Ectodermal cell (in vitro differentiated cells): ENCODE results near the gene IAH1.
"Not testable (repeated sequence)": the region's sequence is repeated elsewhere in the genome, so short reads cannot be mapped to it uniquely, and the experiment has no call there.

Experiments
- H3K27ac ChIP-seq: 2 replicates; pipeline ENCODE4 v1.7.0; 2013; ENCODE audit warnings: mild to moderate bottlenecking, low read depth, low read length; ENCODE audit not compliant: insufficient read depth, poor library complexity, severe bottlenecking
- H3K27me3 ChIP-seq: 2 replicates; pipeline ENCODE4 v1.7.0; 2013; ENCODE audit warnings: mild to moderate bottlenecking, low read length; ENCODE audit not compliant: insufficient read depth, control insufficient read depth, poor library complexity, severe bottlenecking
- H3K36me3 ChIP-seq: one replicate; pipeline ENCODE4 v1.7.0; 2013; ENCODE audit warnings: low read length; ENCODE audit not compliant: control insufficient read depth, insufficient read depth
- H3K4me1 ChIP-seq: one replicate; pipeline ENCODE4 v1.7.0; 2013; ENCODE audit warnings: low read length; ENCODE audit not compliant: control insufficient read depth, insufficient read depth
- H3K4me3 ChIP-seq: 2 replicates; pipeline ENCODE4 v1.7.0; 2013; ENCODE audit warnings: low read depth, low read length, control low read depth; ENCODE audit not compliant: insufficient read depth
- H3K9me3 ChIP-seq: 2 replicates; pipeline ENCODE4 v1.7.0; 2013; ENCODE audit warnings: mild to moderate bottlenecking, low read length, moderate library complexity; ENCODE audit not compliant: control insufficient read depth
- WGBS, 2 experiments: methylation state at CpG; one replicate each; pipeline ENCODE4 v1.1.7; 2013; ENCODE audit warnings: missing lambda C conversion rate in 2 of 2; 5-methylcytosine and 5-hydroxymethylcytosine counted together

The IAH1 gene

GRCh38 chr2:9492927-9493326 lies 18.6 kb downstream of the IAH1 start:
- H3K9me3 ChIP-seq = no peaks in the 10 kb centered on the region
- H3K27me3 ChIP-seq = no peaks in the 10 kb centered on the region
- H3K4me1 ChIP-seq = no peaks in the 10 kb centered on the region
- peaks cover 40% of the 10 kb centered on the region for H3K36me3 ChIP-seq
- H3K27ac ChIP-seq = no peak overlapping the region
- 95 to 98% methylated on average over 2 of the region's 2 CpGs for WGBS, 2 experiments
- H3K4me3 ChIP-seq = no peak overlapping the region

- Histone ChIP-seq H3K36me3 (peaks cover 43% of the 10 kb centered on the region), H3K27me3 (no peaks in the 10 kb centered on the region), H3K27ac (no peak overlapping the region), H3K4me1 (no peaks in the 10 kb centered on the region), H3K9me3 (no peaks in the 10 kb centered on the region), H3K4me3 (no peak overlapping the region)
- WGBS, 2 experiments = 85 to 87% methylated on average over 3 of the region's 3 CpGs
These were observed 19.1 kb downstream of the IAH1 start for GRCh38 chr2:9493478-9493877.

GRCh38 chr2:9494081-9494480 lies 19.7 kb downstream of the IAH1 start:
- H3K9me3 ChIP-seq = no peaks in the 10 kb centered on the region
- no peak overlapping the region for H3K27ac ChIP-seq
- H3K36me3 ChIP-seq = peaks cover 49% of the 10 kb centered on the region
- H3K4me3 ChIP-seq = no peak overlapping the region
- 91 to 97% methylated on average over 1 of the region's 1 CpG for WGBS, 2 experiments
- H3K4me1 ChIP-seq = no peaks in the 10 kb centered on the region
- no peaks in the 10 kb centered on the region for H3K27me3 ChIP-seq

- H3K4me3 ChIP-seq = no peak overlapping the region
- H3K4me1 ChIP-seq = no peaks in the 10 kb centered on the region
- H3K36me3 ChIP-seq = peaks cover 54% of the 10 kb centered on the region
- 91 to 96% methylated on average over 4 of the region's 4 CpGs for WGBS, 2 experiments
- no peaks in the 10 kb centered on the region for H3K9me3 ChIP-seq
- no peaks in the 10 kb centered on the region for H3K27me3 ChIP-seq
- H3K27ac ChIP-seq = no peak overlapping the region
These were observed 22.7 kb downstream of the IAH1 start for GRCh38 chr2:9497017-9497416.

GRCh38 chr2:9498210-9498609 lies 23.9 kb downstream of the IAH1 start:
- Histone ChIP-seq H3K27me3 (no peaks in the 10 kb centered on the region), H3K27ac (no peak overlapping the region), H3K36me3 (peaks cover 52% of the 10 kb centered on the region), H3K4me1 (no peaks in the 10 kb centered on the region), H3K4me3 (no peak overlapping the region), H3K9me3 (no peaks in the 10 kb centered on the region)
- WGBS, 2 experiments = 96 to 97% methylated on average over 1 of the region's 1 CpG

- Histone ChIP-seq H3K36me3 (peaks cover 20% of the 10 kb centered on the region), H3K27me3 (no peaks in the 10 kb centered on the region), H3K9me3 (no peaks in the 10 kb centered on the region), H3K4me1 (no peaks in the 10 kb centered on the region), H3K27ac (no peak overlapping the region), H3K4me3 (no peak overlapping the region)
- 64 to 68% methylated on average over 1 of the region's 1 CpG for WGBS, 2 experiments
These were observed 34.6 kb downstream of the IAH1 start for GRCh38 chr2:9508931-9509330.

GRCh38 chr2:9513946-9514345 lies 39.6 kb downstream of the IAH1 start:
- H3K27me3 ChIP-seq, H3K4me1 ChIP-seq, H3K4me3 ChIP-seq, H3K9me3 ChIP-seq, H3K27ac ChIP-seq: not testable (repeated sequence)
- WGBS, 2 experiments = 94 to 96% methylated on average over 3 of the region's 3 CpGs
- H3K36me3 ChIP-seq = peaks cover 19% of the 10 kb centered on the region

GRCh38 chr2:9517118-9517782 lies 42.9 kb downstream of the IAH1 start:
- no peak overlapping the region for H3K4me3 ChIP-seq
- no peaks in the 10 kb centered on the region for H3K27me3 ChIP-seq
- no peaks in the 10 kb centered on the region for H3K9me3 ChIP-seq
- H3K27ac ChIP-seq = no peak overlapping the region
- 92 to 94% methylated on average over 2 of the region's 2 CpGs for WGBS, 2 experiments
- no peaks in the 10 kb centered on the region for H3K4me1 ChIP-seq
- peaks cover 37% of the 10 kb centered on the region for H3K36me3 ChIP-seq

- Histone ChIP-seq H3K4me3 (no peak overlapping the region), H3K27me3 (no peaks in the 10 kb centered on the region), H3K4me1 (no peaks in the 10 kb centered on the region), H3K27ac (no peak overlapping the region), H3K36me3 (peaks cover 31% of the 10 kb centered on the region), H3K9me3 (no peaks in the 10 kb centered on the region)
- WGBS, 2 experiments = 92 to 97% methylated on average over 3 of the region's 3 CpGs
These were observed 43.8 kb downstream of the IAH1 start for GRCh38 chr2:9518163-9518562.

- 90 to 97% methylated on average over 5 to 7 of the region's 7 CpGs for WGBS, 2 experiments
- peaks cover 27% of the 10 kb centered on the region for H3K36me3 ChIP-seq
- no peaks in the 10 kb centered on the region for H3K4me1 ChIP-seq
- no peaks in the 10 kb centered on the region for H3K9me3 ChIP-seq
- H3K27me3 ChIP-seq = no peaks in the 10 kb centered on the region
- no peak overlapping the region for H3K27ac ChIP-seq
- no peak overlapping the region for H3K4me3 ChIP-seq
These were observed 44.4 kb downstream of the IAH1 start for GRCh38 chr2:9518780-9519179.

GRCh38 chr2:9519250-9519649 lies 44.9 kb downstream of the IAH1 start:
- Histone ChIP-seq H3K4me3 (no peak overlapping the region), H3K9me3 (no peaks in the 10 kb centered on the region), H3K27ac (no peak overlapping the region), H3K4me1 (no peaks in the 10 kb centered on the region), H3K36me3 (peaks cover 27% of the 10 kb centered on the region), H3K27me3 (no peaks in the 10 kb centered on the region)
- 91 to 97% methylated on average over 2 of the region's 2 CpGs for WGBS, 2 experiments
